Esophagus muscularis mucosa (tissue), 3 donors: ENCODE measurements around the gene CARD6.

Experiments used
- POLR2AphosphoS5 ChIP-seq, 2 donors: sonication (generic); formaldehyde crosslinking; IDR thresholded peaks; one replicate each; pipeline ENCODE4 v1.6.1; 2017; ENCODE audit warnings: antibody characterized with exemption in 2 of 2
- TF ChIP-seq, protein P1 (sequence below), 3 experiments: fragments of 200-600 bp in 2 of 3; fragments of 450-650 bp in 1 of 3; sonication (generic) in 2 of 3; IDR thresholded peaks; one replicate each; pipeline ENCODE4 v1.5.1; 2017 to 2019; ENCODE audit warnings: antibody characterized with exemption in 3 of 3, mild to moderate bottlenecking in 2 of 3, moderate library complexity in 1 of 3

DNA sequence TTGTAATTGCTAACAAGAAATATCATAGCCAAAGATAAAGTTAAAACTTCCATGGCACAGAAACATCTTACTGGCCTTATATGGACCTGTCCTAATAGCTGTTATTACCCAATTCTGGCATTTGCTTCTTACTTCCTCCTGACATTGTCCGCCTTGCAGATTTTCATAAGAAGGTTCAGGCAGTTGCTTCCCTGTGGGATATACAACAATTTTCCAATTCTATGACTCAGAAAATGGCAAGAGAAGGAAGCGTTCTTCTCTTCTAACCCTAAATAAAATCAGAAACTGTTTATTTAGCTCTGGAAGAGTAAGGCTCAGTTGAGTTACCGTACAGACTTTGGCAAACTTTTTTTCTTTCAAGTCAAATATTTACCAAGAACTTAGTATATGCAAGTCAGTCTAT, 44.7 kb upstream of the CARD6 start:
- peak in 1 of 2 donors; percentile 45 for TF ChIP-seq POLR2AphosphoS5 (IDR thresholded peaks at IDR 0.05)
- TF ChIP-seq, protein P1, sequence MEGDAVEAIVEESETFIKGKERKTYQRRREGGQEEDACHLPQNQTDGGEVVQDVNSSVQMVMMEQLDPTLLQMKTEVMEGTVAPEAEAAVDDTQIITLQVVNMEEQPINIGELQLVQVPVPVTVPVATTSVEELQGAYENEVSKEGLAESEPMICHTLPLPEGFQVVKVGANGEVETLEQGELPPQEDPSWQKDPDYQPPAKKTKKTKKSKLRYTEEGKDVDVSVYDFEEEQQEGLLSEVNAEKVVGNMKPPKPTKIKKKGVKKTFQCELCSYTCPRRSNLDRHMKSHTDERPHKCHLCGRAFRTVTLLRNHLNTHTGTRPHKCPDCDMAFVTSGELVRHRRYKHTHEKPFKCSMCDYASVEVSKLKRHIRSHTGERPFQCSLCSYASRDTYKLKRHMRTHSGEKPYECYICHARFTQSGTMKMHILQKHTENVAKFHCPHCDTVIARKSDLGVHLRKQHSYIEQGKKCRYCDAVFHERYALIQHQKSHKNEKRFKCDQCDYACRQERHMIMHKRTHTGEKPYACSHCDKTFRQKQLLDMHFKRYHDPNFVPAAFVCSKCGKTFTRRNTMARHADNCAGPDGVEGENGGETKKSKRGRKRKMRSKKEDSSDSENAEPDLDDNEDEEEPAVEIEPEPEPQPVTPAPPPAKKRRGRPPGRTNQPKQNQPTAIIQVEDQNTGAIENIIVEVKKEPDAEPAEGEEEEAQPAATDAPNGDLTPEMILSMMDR (IDR thresholded peaks at IDR 0.05), result no peak
